Neural progenitor cell (in vitro differentiated cells): ENCODE measurements around the gene RASGEF1B. TPM values are rescaled to one million over a fixed set of nuclear protein-coding genes. Genes with fewer than 3 reads are reported as not detected.

ENCODE experiments used
- DNase-seq: peaks from one replicate; pipeline ENCODE4 v3.0.0-alpha.2; 2016; ENCODE audit warnings: low spot score
- H2AFZ ChIP-seq: fragments of 200-600 bp; sonication (generic); replicated peaks from 2 replicates; pipeline ENCODE4 v1.6.1; 2016; ENCODE audit warnings: antibody characterized with exemption
- H3F3A ChIP-seq: fragments of 200-600 bp; sonication (generic); 2 replicates; pipeline ENCODE4 v1.6.1; 2016; ENCODE audit warnings: antibody characterized with exemption, low read depth
- H3K27ac ChIP-seq: fragments of 200-600 bp; sonication (generic); 2 replicates; pipeline ENCODE4 v1.5.1; 2016; ENCODE audit warnings: mild to moderate bottlenecking
- H3K27me3 ChIP-seq: fragments of 200-600 bp; sonication (generic); 2 replicates; pipeline ENCODE4 v1.6.1; 2016; ENCODE audit warnings: mild to moderate bottlenecking, moderate library complexity
- H3K36me3 ChIP-seq: fragments of 200-600 bp; sonication (generic); 2 replicates; pipeline ENCODE4 v1.5.1; 2016
- H3K4me1 ChIP-seq: fragments of 200-600 bp; sonication (generic); 2 replicates; pipeline ENCODE4 v1.6.1; 2016; ENCODE audit warnings: mixed run types
- H3K4me2 ChIP-seq: fragments of 200-600 bp; sonication (generic); 2 replicates; pipeline ENCODE4 v1.6.1; 2016
- H3K4me3 ChIP-seq: fragments of 200-600 bp; sonication (generic); 2 replicates; pipeline ENCODE4 v1.5.1; 2016
- H3K79me2 ChIP-seq: fragments of 200-600 bp; sonication (generic); 2 replicates; pipeline ENCODE4 v1.6.1; 2016; ENCODE audit warnings: low read depth
- H3K9ac ChIP-seq: fragments of 200-600 bp; sonication (generic); 2 replicates; pipeline ENCODE4 v1.6.1; 2016
- H3K9me3 ChIP-seq: fragments of 200-600 bp; sonication (generic); 2 replicates; pipeline ENCODE4 v1.5.1; 2016; ENCODE audit warnings: low read depth
- H4K20me1 ChIP-seq: fragments of 200-600 bp; sonication (generic); 2 replicates; pipeline ENCODE4 v1.6.1; 2016; ENCODE audit warnings: low read depth
- H3K27ac Mint-ChIP-seq: 3 replicates; pipeline ENCODE4 v1.8.0; 2021; ENCODE audit warnings: mixed read lengths
- H3K27me3 Mint-ChIP-seq: 2 replicates; pipeline ENCODE4 v1.8.0; 2022; ENCODE audit warnings: low read depth, mild to moderate bottlenecking, inconsistent platforms, moderate library complexity, mixed read lengths; ENCODE audit not compliant: insufficient read depth
- H3K36me3 Mint-ChIP-seq: 3 replicates; pipeline ENCODE4 v1.8.0; 2021; ENCODE audit warnings: mixed read lengths
- H3K4me1 Mint-ChIP-seq: 3 replicates; pipeline ENCODE4 v1.8.0; 2021; ENCODE audit warnings: mixed read lengths
- H3K4me3 Mint-ChIP-seq: 3 replicates; pipeline ENCODE4 v1.8.0; 2021; ENCODE audit warnings: mild to moderate bottlenecking, moderate library complexity, mixed read lengths
- H3K9me3 Mint-ChIP-seq: 3 replicates; pipeline ENCODE4 v1.8.0; 2020; ENCODE audit warnings: mixed read lengths
- EZH2 ChIP-seq: fragments of 200-600 bp; sonication (generic); IDR thresholded peaks from 2 replicates; pipeline ENCODE4 v1.6.1; 2017; ENCODE audit warnings: antibody characterized with exemption, mild to moderate bottlenecking, moderate library complexity
- EZH2phosphoT487 ChIP-seq: fragments of 200-600 bp; sonication (generic); IDR thresholded peaks from 2 replicates; pipeline ENCODE4 v1.6.1; 2017; ENCODE audit warnings: antibody characterized with exemption
- total RNA-seq: library from RNA; depleted of rRNA; stranded (reverse); fragments of >200 nt; gene quantifications from 2 replicates; pipeline ENCODE4 v1.2.3, GENCODE V29; 2015; ENCODE audit warnings: low replicate concordance
- TF ChIP-seq, protein P1 (sequence below): fragments of 200-600 bp; sonication (generic); IDR thresholded peaks from 2 replicates; pipeline ENCODE4 v1.5.1; 2017; ENCODE audit warnings: antibody characterized with exemption, mild to moderate bottlenecking

RASGEF1B gene
- total RNA-seq, 1 donor from 2014 or later = 9.4 TPM

DNA sequence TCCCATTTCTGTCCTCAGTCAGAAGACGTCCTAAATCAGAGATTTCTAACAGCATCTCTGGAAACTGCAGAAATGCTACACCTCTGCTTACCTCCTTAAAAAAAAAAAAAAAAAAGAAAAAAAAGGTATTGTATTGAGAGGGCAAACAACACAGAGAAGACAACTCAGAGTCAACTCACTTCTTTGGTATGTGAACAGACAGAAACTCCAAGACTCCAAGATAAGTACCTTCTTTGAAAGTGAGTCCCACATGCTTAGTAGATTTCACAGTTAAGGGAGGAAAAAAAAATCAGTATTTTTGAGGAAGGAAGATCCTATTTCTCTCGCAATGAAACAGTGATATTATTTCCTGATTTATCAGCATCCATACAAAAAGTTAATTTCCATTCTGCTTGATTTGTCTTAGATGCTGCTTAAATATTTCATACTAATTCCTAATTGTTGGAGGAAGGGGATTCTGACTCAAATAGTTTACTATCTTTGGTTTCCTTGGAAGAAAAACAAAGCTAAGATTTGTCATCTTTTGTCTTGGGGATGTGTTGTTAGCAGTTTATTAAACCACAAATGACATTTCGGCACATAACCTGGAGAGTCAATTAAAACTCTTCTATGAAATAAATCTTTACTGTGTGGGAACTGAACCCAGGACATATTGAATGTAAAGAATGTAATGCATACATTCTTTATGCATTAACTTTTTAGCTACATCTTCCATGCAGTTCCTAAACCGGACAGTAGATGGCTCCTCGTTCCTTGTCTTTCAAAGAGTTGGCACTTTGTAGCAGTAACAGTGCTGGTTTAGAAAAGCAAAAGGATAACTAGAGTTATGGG, 4.7 kb downstream of the RASGEF1B start:
- H4K20me1 ChIP-seq = no peaks in the 10 kb centered on the region
- Mint-ChIP-seq H3K9me3 (no peaks in the 10 kb centered on the region), H3K4me3 (no peak overlapping the region), H3K27ac (no peak overlapping the region), H3K36me3 (no peaks in the 10 kb centered on the region), H3K27me3 (peaks cover 10% of the 10 kb centered on the region), H3K4me1 (peaks cover 34% of the 10 kb centered on the region)
- peak; percentile 82 for DNase-seq
- H3K79me2 ChIP-seq = peaks cover 4% of the 10 kb centered on the region
- no peak overlapping the region for H3K4me2 ChIP-seq
- TF ChIP-seq EZH2phosphoT487 (no peak), EZH2 (no peak)
- TF ChIP-seq, protein P1, sequence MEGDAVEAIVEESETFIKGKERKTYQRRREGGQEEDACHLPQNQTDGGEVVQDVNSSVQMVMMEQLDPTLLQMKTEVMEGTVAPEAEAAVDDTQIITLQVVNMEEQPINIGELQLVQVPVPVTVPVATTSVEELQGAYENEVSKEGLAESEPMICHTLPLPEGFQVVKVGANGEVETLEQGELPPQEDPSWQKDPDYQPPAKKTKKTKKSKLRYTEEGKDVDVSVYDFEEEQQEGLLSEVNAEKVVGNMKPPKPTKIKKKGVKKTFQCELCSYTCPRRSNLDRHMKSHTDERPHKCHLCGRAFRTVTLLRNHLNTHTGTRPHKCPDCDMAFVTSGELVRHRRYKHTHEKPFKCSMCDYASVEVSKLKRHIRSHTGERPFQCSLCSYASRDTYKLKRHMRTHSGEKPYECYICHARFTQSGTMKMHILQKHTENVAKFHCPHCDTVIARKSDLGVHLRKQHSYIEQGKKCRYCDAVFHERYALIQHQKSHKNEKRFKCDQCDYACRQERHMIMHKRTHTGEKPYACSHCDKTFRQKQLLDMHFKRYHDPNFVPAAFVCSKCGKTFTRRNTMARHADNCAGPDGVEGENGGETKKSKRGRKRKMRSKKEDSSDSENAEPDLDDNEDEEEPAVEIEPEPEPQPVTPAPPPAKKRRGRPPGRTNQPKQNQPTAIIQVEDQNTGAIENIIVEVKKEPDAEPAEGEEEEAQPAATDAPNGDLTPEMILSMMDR = peak; percentile 98
- no peaks in the 10 kb centered on the region for H3K36me3 ChIP-seq
- peaks cover 26% of the 10 kb centered on the region for H3K27me3 ChIP-seq
- no peak overlapping the region for H3K9ac ChIP-seq
- no peak overlapping the region for H3K27ac ChIP-seq
- peaks cover 16% of the 10 kb centered on the region for H3K4me1 ChIP-seq
- H3K4me3 ChIP-seq = no peak overlapping the region
- no peaks in the 10 kb centered on the region for H3F3A ChIP-seq
- H3K9me3 ChIP-seq = no peaks in the 10 kb centered on the region
- no peak overlapping the region for H2AFZ ChIP-seq

DNA sequence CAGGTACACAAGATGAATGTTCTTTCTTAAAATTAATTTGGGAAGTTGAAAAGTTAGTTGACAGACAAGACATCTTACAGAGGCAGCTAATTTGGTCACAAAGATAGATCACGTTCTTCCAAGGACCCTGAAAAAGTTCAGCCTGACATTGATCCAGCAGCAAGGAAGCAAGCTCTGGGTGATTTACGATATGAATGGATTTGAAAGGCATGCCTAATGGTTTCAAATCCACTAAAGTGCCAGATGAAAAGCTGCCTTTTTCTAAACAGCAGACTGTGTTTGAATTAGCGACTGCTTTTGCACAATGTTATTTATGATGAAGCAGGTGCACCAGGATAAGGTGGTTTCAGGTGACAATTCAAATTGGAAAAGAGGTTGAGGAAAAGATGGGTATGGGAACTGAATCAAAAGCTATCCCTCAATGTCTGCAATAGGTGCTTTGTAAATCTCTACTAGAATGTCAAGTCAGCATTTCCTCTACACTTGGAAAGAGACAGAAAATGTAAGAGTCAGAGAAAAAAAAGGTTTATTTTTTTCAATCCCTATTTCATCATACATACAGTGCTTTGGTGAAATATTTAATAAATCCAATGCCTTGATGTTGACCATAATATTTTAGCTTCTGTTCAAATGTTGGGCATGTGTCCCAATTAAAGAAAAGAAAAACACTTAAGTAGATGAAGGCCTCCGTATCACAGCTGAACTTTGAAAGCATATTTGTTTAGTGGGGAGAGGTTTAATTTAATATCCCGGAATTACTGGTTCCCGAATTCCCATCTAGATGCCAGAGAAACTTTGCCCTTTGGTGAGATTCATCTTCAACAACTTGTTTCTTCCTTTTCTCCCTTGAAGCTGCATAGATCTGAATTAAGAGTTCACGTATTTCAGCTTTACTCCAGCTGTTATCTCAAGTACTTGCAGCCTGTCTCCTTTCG, 6.0 kb downstream of the RASGEF1B start:
- H3K27me3 Mint-ChIP-seq = peaks cover 7% of the 10 kb centered on the region
- no peak overlapping the region for H2AFZ ChIP-seq
- H3K4me3 ChIP-seq = no peak overlapping the region
- H3K4me3 Mint-ChIP-seq = no peak overlapping the region
- peaks cover 4% of the 10 kb centered on the region for H3K79me2 ChIP-seq
- H3K4me2 ChIP-seq = peak overlapping the region; percentile 29
- no peaks in the 10 kb centered on the region for H3K9me3 Mint-ChIP-seq
- peaks cover 28% of the 10 kb centered on the region for H3K4me1 Mint-ChIP-seq
- H3K27ac Mint-ChIP-seq = no peak overlapping the region
- no peak for DNase-seq
- H3K4me1 ChIP-seq = peaks cover 16% of the 10 kb centered on the region
- H4K20me1 ChIP-seq = no peaks in the 10 kb centered on the region
- no peaks in the 10 kb centered on the region for H3F3A ChIP-seq
- no peaks in the 10 kb centered on the region for H3K9me3 ChIP-seq
- H3K36me3 ChIP-seq = no peaks in the 10 kb centered on the region
- H3K36me3 Mint-ChIP-seq = no peaks in the 10 kb centered on the region
- H3K27ac ChIP-seq = no peak overlapping the region
- no peak for TF ChIP-seq EZH2phosphoT487
- TF ChIP-seq, protein P1 = no peak
- no peak for TF ChIP-seq EZH2
- peaks cover 19% of the 10 kb centered on the region for H3K27me3 ChIP-seq
- no peak overlapping the region for H3K9ac ChIP-seq

DNA sequence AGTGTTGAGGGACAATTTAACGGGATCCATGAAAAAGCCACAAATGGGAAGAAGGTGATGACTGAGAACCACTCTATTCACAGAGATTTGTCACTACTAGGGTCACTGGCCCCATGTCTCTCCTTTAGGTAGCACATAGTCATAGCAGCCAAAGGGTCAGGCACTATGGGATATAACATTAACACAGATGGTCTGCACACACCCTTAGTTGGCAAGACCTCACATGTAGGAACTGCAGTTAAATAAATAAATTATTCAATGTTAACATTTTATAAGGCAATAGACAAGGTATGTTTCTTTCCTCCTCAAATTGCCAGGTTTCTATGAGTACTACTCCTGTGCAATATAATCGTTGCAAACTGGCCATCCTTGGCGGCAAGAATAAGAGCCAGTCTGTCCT, 10.9 kb downstream of the RASGEF1B start:
- no peak for DNase-seq
- Mint-ChIP-seq H3K4me3 (no peak overlapping the region), H3K4me1 (peaks cover 15% of the 10 kb centered on the region), H3K27me3 (peaks cover 3% of the 10 kb centered on the region), H3K36me3 (peaks cover 8% of the 10 kb centered on the region), H3K9me3 (no peaks in the 10 kb centered on the region), H3K27ac (no peak overlapping the region)
- no peaks in the 10 kb centered on the region for H3K9me3 ChIP-seq
- TF ChIP-seq, protein P1 = no peak
- TF ChIP-seq EZH2phosphoT487 (no peak), EZH2 (no peak)
- no peak overlapping the region for H3K27ac ChIP-seq
- H3K4me1 ChIP-seq = peaks cover 7% of the 10 kb centered on the region
- H3K9ac ChIP-seq = no peak overlapping the region
- H2AFZ ChIP-seq = no peak overlapping the region
- peaks cover 4% of the 10 kb centered on the region for H3K79me2 ChIP-seq
- no peaks in the 10 kb centered on the region for H4K20me1 ChIP-seq
- H3F3A ChIP-seq = no peaks in the 10 kb centered on the region
- H3K36me3 ChIP-seq = peaks cover 3% of the 10 kb centered on the region
- no peak overlapping the region for H3K4me3 ChIP-seq
- H3K27me3 ChIP-seq = no peaks in the 10 kb centered on the region
- H3K4me2 ChIP-seq = no peak overlapping the region
